Mesodermal cell (in vitro differentiated cells): Measurements from ENCODE around the gene FGR.
"Not testable (repeated sequence)": the region's sequence is repeated elsewhere in the genome, so short reads cannot be mapped to it uniquely, and the experiment has no call there.

Experiments
- H3K27ac ChIP-seq: 2 replicates; pipeline ENCODE4 v1.7.0; 2013; ENCODE audit warnings: mild to moderate bottlenecking, low read depth, low read length, moderate library complexity; ENCODE audit not compliant: severe bottlenecking
- H3K36me3 ChIP-seq: 2 replicates; pipeline ENCODE4 v1.7.1; 2013; ENCODE audit warnings: mild to moderate bottlenecking, low read length, moderate library complexity; ENCODE audit not compliant: control insufficient read depth, insufficient read depth
- H3K4me1 ChIP-seq: one replicate; pipeline ENCODE4 v1.7.1; 2013; ENCODE audit warnings: mild to moderate bottlenecking, low read length; ENCODE audit not compliant: insufficient read depth, control insufficient read depth, poor library complexity, severe bottlenecking
- H3K4me3 ChIP-seq: 2 replicates; pipeline ENCODE4 v1.7.0; 2013; ENCODE audit warnings: low read length, control low read depth, mild to moderate bottlenecking; ENCODE audit not compliant: insufficient read depth, poor library complexity, severe bottlenecking; ENCODE audit errors: extremely low read depth
- H3K9me3 ChIP-seq: 2 replicates; pipeline ENCODE4 v1.7.1; 2013; ENCODE audit warnings: mild to moderate bottlenecking, low read length, moderate library complexity; ENCODE audit not compliant: control insufficient read depth
- WGBS, 2 experiments: methylation state at CpG; one replicate each; pipeline ENCODE4 v1.1.5; 2013; ENCODE audit warnings: missing lambda C conversion rate in 2 of 2; ENCODE audit not compliant: insufficient coverage in 2 of 2; 5-methylcytosine and 5-hydroxymethylcytosine counted together

Gene FGR

GRCh38 chr1:27647328-27647727 is 12.3 kb upstream of the FGR start:
- Histone ChIP-seq H3K27ac (no peak overlapping the region), H3K4me3 (no peak overlapping the region), H3K4me1 (peaks cover 12% of the 10 kb centered on the region), H3K9me3 (no peaks in the 10 kb centered on the region), H3K36me3 (no peaks in the 10 kb centered on the region)
- 100% methylated on average over 2 to 3 of the region's 5 CpGs for WGBS, 2 experiments

GRCh38 chr1:27646676-27647075 is 11.7 kb upstream of the FGR start:
- no peak overlapping the region for H3K27ac ChIP-seq
- no peaks in the 10 kb centered on the region for H3K9me3 ChIP-seq
- H3K4me3 ChIP-seq = no peak overlapping the region
- peaks cover 12% of the 10 kb centered on the region for H3K4me1 ChIP-seq
- H3K36me3 ChIP-seq = no peaks in the 10 kb centered on the region
- 87 to 96% methylated on average over 6 to 7 of the region's 8 CpGs for WGBS, 2 experiments

GRCh38 chr1:27645071-27645415 is 10.1 kb upstream of the FGR start:
- Histone ChIP-seq H3K36me3 (no peaks in the 10 kb centered on the region), H3K27ac (no peak overlapping the region), H3K9me3 (no peaks in the 10 kb centered on the region), H3K4me1 (peaks cover 2% of the 10 kb centered on the region), H3K4me3 (no peak overlapping the region)
- 88 to 100% methylated on average over 4 of the region's 4 CpGs for WGBS, 2 experiments

GRCh38 chr1:27644369-27645070 is 9.5 kb upstream of the FGR start:
- H3K36me3 ChIP-seq = no peaks in the 10 kb centered on the region
- no peak overlapping the region for H3K4me3 ChIP-seq
- H3K9me3 ChIP-seq = no peaks in the 10 kb centered on the region
- H3K27ac ChIP-seq = no peak overlapping the region
- H3K4me1 ChIP-seq = no peaks in the 10 kb centered on the region
- 100% methylated on average over 1 to 2 of the region's 5 CpGs for WGBS, 2 experiments

- H3K36me3 ChIP-seq = no peaks in the 10 kb centered on the region
- no peaks in the 10 kb centered on the region for H3K4me1 ChIP-seq
- H3K27ac ChIP-seq = no peak overlapping the region
- no peaks in the 10 kb centered on the region for H3K9me3 ChIP-seq
- no peak overlapping the region for H3K4me3 ChIP-seq
- WGBS, 2 experiments = 45 to 49% methylated on average over 12 to 13 of the region's 13 CpGs
These were observed 8.8 kb upstream of the FGR start for GRCh38 chr1:27643600-27644368.

- H3K4me1 ChIP-seq, H3K36me3 ChIP-seq, H3K9me3 ChIP-seq, H3K4me3 ChIP-seq, H3K27ac ChIP-seq: not testable (repeated sequence)
- WGBS, 2 experiments = 89 to 90% methylated on average over 6 to 7 of the region's 9 CpGs
These were observed 5.5 kb upstream of the FGR start for GRCh38 chr1:27640514-27640913.

GRCh38 chr1:27638805-27639204 is 3.8 kb upstream of the FGR start:
- no peaks in the 10 kb centered on the region for H3K9me3 ChIP-seq
- WGBS, 2 experiments = no CpG with 5 or more reads among the region's 2 CpGs
- no peaks in the 10 kb centered on the region for H3K36me3 ChIP-seq
- H3K27ac ChIP-seq = no peak overlapping the region
- peaks cover 4% of the 10 kb centered on the region for H3K4me1 ChIP-seq
- no peak overlapping the region for H3K4me3 ChIP-seq

GRCh38 chr1:27638047-27638734 is 3.2 kb upstream of the FGR start:
- no peaks in the 10 kb centered on the region for H3K9me3 ChIP-seq
- WGBS, 2 experiments = 95 to 100% methylated on average over 1 to 4 of the region's 5 CpGs
- no peak overlapping the region for H3K4me3 ChIP-seq
- no peak overlapping the region for H3K27ac ChIP-seq
- H3K36me3 ChIP-seq = no peaks in the 10 kb centered on the region
- H3K4me1 ChIP-seq = peaks cover 4% of the 10 kb centered on the region

- H3K9me3 ChIP-seq = no peaks in the 10 kb centered on the region
- H3K36me3 ChIP-seq = no peaks in the 10 kb centered on the region
- WGBS, 2 experiments = 92 to 94% methylated on average over 9 of the region's 11 CpGs
- H3K4me1 ChIP-seq = peaks cover 4% of the 10 kb centered on the region
- no peak overlapping the region for H3K4me3 ChIP-seq
- H3K27ac ChIP-seq = no peak overlapping the region
These were observed 584 bp upstream of the FGR start for GRCh38 chr1:27635396-27636142.

- H3K9me3 ChIP-seq = no peaks in the 10 kb centered on the region
- 21 to 30% methylated on average over 50 to 57 of the region's 63 CpGs for WGBS, 2 experiments
- peaks cover 4% of the 10 kb centered on the region for H3K4me1 ChIP-seq
- H3K27ac ChIP-seq = no peak overlapping the region
- H3K36me3 ChIP-seq = no peaks in the 10 kb centered on the region
- H3K4me3 ChIP-seq = peak overlapping the region; percentile 31
These were observed 604 bp downstream of the FGR start for GRCh38 chr1:27634177-27634984.
